ENCODE results near the gene TTR.

Gene TTR

DNA sequence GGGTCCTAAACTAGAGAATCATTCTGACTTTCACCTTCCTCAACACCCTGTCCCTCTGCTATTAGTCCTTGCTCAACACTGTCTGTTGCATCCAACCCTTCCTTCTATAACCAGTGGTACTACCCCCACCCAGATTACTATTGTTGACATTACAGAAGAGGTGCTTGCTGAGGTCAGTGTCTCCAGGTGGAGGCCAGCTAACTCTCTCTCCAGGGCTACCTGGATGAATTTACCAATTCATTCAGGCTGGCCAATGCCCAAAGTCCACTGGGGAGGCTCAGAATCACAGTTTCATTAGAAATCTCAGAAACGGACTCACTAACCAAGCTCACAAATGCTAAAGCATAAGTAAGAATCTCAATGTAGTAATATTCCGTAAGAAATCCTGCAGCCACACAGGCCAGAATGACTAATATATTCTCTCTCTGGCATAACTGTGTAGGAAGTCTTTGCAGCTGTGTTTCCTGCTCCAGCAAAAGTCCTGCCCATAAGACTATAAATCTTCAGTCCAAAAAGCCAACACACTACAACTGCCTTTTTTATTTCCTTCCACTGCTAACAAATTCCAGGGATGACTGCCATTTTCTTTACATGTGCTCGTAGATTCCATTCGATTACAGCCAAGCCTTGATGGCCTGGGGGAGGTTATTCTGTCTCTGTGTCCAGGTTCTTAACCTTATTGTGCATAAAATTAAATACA, 10.0 kb upstream of the TTR start:
- Mint-ChIP-seq H3K27me3 (ENCODE audit: low read depth) (no peaks in the 10 kb centered on the region), H3K9me3 (no peaks in the 10 kb centered on the region), H3K4me3 (no peak overlapping the region), H3K4me1 (no peaks in the 10 kb centered on the region), H3K36me3 (ENCODE audit: low read depth) (no peaks in the 10 kb centered on the region), H3K27ac (no peak overlapping the region)
- TF ChIP-seq, protein P1, sequence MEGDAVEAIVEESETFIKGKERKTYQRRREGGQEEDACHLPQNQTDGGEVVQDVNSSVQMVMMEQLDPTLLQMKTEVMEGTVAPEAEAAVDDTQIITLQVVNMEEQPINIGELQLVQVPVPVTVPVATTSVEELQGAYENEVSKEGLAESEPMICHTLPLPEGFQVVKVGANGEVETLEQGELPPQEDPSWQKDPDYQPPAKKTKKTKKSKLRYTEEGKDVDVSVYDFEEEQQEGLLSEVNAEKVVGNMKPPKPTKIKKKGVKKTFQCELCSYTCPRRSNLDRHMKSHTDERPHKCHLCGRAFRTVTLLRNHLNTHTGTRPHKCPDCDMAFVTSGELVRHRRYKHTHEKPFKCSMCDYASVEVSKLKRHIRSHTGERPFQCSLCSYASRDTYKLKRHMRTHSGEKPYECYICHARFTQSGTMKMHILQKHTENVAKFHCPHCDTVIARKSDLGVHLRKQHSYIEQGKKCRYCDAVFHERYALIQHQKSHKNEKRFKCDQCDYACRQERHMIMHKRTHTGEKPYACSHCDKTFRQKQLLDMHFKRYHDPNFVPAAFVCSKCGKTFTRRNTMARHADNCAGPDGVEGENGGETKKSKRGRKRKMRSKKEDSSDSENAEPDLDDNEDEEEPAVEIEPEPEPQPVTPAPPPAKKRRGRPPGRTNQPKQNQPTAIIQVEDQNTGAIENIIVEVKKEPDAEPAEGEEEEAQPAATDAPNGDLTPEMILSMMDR (IDR thresholded peaks at IDR 0.05; ENCODE audit: unreplicated experiment in 3 of 3): no peak

- H3K4me3 Mint-ChIP-seq: no peak overlapping the region
- no peak overlapping the region for H3K27ac Mint-ChIP-seq
- no peaks in the 10 kb centered on the region for H3K27me3 Mint-ChIP-seq (ENCODE audit: low read depth)
- H3K9me3 Mint-ChIP-seq: no peaks in the 10 kb centered on the region
- TF ChIP-seq, protein P1 (IDR thresholded peaks at IDR 0.05; ENCODE audit: unreplicated experiment in 3 of 3): no peak
- no peaks in the 10 kb centered on the region for H3K4me1 Mint-ChIP-seq
- no peaks in the 10 kb centered on the region for H3K36me3 Mint-ChIP-seq (ENCODE audit: low read depth)
These were observed 8.4 kb upstream of the TTR start for GRCh38 chr18:31583185-31583854.

DNA sequence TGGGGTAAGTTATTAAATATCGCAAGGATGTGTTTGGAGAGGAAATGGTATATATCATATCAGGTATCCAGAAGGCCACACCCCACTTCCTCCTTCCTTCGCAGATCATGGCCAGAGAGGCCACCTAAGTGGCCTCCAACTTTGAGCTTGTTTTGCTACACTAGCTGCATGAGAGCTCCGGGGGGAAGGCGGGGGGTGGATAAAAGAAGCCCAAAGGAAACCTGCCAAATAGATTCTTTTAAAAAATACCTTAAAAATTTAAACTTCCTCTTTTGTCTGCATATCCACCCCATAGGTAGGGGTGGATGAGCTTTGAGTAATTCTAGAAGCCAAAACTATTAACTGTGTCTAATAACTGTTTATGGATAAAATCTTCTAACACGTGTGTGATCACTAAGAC, 5.7 kb upstream of the TTR start:
- peaks cover 3% of the 10 kb centered on the region for H3K27me3 Mint-ChIP-seq (ENCODE audit: low read depth)
- no peak overlapping the region for H3K27ac Mint-ChIP-seq
- no peaks in the 10 kb centered on the region for H3K4me1 Mint-ChIP-seq

DNA sequence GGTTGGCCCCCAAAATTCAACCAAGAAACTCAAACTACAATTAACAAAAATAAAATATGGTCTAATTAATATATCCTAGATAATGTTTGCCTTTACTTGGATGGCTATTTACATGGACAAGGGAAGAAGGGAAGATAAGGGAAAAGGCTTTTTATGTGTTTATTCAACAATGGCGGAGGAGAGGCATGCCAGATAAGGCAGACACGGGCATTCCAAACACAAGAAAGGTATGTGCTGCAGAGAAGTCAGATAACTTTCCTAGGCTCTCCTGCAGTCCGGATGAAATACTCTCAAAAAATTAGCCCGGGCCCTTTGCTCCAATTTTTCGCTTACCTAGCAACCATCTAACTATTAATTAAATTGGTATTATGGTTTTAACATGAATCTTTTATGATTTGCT, 5.1 kb upstream of the TTR start:
- no peak overlapping the region for H3K4me3 Mint-ChIP-seq
- H3K9me3 Mint-ChIP-seq: peaks cover 3% of the 10 kb centered on the region
- TF ChIP-seq, protein P1 (IDR thresholded peaks at IDR 0.05; ENCODE audit: unreplicated experiment in 3 of 3): no peak
- no peak overlapping the region for H3K27ac Mint-ChIP-seq
- peaks cover 4% of the 10 kb centered on the region for H3K27me3 Mint-ChIP-seq (ENCODE audit: low read depth)
- no peaks in the 10 kb centered on the region for H3K36me3 Mint-ChIP-seq (ENCODE audit: low read depth)
- no peaks in the 10 kb centered on the region for H3K4me1 Mint-ChIP-seq

More for the DNA sequence above, 5.7 kb upstream of the TTR start:
- peaks cover 3% of the 10 kb centered on the region for H3K9me3 Mint-ChIP-seq
- no peaks in the 10 kb centered on the region for H3K36me3 Mint-ChIP-seq (ENCODE audit: low read depth)
- TF ChIP-seq, protein P1 (IDR thresholded peaks at IDR 0.05; ENCODE audit: unreplicated experiment in 3 of 3): no peak
- H3K4me3 Mint-ChIP-seq: no peak overlapping the region

DNA sequence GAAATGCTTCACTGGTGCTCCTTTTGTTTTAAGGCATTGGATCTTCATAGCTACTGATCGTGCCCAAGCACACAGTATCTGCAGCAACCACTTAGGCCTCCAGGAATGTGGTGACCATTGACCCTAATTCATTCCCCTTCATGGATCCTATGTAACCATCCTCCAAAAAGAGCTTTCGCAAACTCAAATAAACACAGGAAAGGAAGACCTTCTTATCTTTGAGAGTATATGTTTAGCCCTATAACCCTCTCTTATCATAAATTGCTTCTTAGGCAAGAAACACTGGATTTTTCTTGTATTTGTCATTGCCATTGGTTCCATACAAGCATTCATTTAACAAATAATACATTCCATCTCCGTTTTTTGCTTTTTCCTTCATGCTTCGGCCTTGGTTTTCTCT, 4.1 kb upstream of the TTR start:
- Mint-ChIP-seq H3K36me3 (ENCODE audit: low read depth) (no peaks in the 10 kb centered on the region), H3K4me3 (no peak overlapping the region), H3K9me3 (peaks cover 3% of the 10 kb centered on the region), H3K27ac (no peak overlapping the region), H3K4me1 (no peaks in the 10 kb centered on the region), H3K27me3 (ENCODE audit: low read depth) (peaks cover 6% of the 10 kb centered on the region)
- TF ChIP-seq, protein P1 (IDR thresholded peaks at IDR 0.05; ENCODE audit: unreplicated experiment in 3 of 3): no peak

DNA sequence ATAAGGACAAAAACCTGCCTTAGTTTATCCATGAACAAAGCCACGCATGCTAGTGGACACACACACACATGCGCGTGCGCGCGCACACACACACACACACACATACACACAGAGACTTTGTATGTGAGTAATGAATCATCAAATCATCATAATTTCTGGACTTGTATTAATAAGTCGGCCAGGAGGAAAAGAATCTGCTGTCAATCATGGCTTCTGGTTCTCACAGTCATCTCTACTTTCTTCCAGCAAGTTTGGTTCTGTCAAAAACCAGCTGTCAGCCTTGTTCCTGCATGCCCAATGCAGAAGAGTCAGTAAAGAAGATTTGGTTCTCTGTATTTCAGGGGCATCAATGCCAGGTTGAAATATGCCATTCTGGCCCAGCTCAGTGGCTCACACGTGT, 1.1 kb upstream of the TTR start:
- peaks cover 10% of the 10 kb centered on the region for H3K27me3 Mint-ChIP-seq (ENCODE audit: low read depth)

More for the DNA sequence above, 1.1 kb upstream of the TTR start:
- no peak overlapping the region for H3K4me3 Mint-ChIP-seq
- no peaks in the 10 kb centered on the region for H3K36me3 Mint-ChIP-seq (ENCODE audit: low read depth)
- H3K27ac Mint-ChIP-seq: no peak overlapping the region
- peaks cover 3% of the 10 kb centered on the region for H3K4me1 Mint-ChIP-seq
- TF ChIP-seq, protein P1 (IDR thresholded peaks at IDR 0.05; ENCODE audit: unreplicated experiment in 3 of 3): no peak
- H3K9me3 Mint-ChIP-seq: peaks cover 3% of the 10 kb centered on the region
